ENCODE data around the gene CACNA2D4.

The CACNA2D4 gene

GRCh38 chr12:1758887-1759286 is 159.6 kb downstream of the CACNA2D4 start:
- no peak overlapping the region for H3K4me3 ChIP-seq (ENCODE audit: low read depth, low read length)

GRCh38 chr12:1758376-1758775 is 160.1 kb downstream of the CACNA2D4 start:
- no peak overlapping the region for H3K4me3 ChIP-seq (ENCODE audit: low read depth, low read length)

DNA sequence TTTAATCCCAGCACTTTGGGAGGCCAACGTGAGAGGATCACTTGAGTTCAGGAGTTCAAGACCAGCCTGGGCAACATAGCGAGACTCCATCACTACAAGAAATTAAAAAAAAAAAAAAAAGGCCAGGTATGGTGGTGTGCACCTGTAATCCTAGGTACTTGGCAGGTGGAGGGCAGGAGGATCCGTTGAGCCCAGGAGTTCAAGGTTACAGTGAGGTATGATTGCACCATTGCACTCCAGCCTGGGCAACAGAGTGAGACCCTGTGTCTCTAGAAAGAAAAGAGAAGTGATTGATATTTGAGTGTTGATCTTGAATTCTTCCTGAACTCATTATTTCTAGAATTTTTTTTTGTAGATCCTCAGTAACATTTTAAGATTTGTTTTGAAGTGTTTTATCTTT is 168.2 kb downstream of the CACNA2D4 start:
- no peak overlapping the region for H3K4me3 ChIP-seq (ENCODE audit: low read depth, low read length)

DNA sequence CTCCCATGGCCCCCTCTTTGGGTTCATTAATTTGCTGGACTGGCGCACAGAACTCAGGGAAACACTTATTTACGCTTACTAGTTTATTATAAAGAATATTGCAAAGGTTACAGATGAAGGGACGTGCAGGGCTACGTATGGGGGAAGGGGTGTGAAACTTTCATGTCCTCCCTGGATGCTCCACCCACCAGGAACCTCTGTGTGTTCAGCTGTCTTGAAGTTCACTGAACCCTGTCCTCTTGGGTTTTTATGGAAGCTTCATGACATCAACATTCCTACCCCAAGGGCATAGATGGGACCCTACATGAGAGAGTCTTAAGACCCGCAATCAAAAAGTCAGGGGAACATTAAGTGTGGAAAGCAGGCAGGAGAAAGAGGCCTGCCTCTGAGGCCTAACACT is 169.4 kb downstream of the CACNA2D4 start:
- no peak overlapping the region for H3K4me3 ChIP-seq (ENCODE audit: low read depth, low read length)

DNA sequence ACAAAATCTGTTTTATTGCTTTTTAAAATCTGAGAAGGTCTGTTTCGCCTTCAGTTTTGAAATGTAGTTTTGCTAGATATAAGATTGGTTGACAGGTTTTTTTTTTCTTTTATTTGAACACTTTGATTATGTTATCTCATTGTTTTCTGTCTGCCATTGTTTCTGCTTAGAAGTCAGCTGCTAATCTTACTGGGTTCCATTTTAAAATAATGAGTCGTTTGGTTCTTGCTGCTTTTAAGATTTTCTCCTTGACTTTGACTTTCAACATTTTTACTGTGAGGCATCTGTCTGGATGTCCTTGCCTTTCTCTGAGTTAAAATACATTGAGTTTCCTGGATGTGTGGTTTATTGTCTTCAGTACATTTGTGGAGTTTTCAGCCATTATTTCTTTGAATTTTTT is 170.8 kb downstream of the CACNA2D4 start:
- no peak overlapping the region for H3K4me3 ChIP-seq (ENCODE audit: low read depth, low read length)

DNA sequence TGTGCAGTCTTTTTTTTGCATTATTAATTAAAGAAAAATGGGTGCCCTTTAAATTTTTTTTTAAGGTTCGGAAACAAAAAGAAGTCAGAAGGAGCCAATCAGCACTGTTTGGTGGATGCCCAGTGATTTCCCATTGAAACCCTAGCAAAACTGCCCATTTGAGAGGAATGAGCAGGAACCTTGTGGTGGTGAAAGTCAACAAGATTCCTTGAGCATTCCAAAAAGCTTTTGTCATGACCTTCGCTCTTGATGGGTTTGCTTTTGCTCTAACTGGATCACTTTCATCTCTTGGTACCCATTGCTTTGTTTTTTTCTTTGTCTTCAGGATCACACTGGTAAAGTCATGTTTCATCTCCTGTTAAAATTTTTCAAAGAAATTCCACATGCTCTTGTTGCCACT is 173.5 kb downstream of the CACNA2D4 start:
- H3K4me3 ChIP-seq (ENCODE audit: low read depth, low read length) = no peak overlapping the region

All from iPS-11a (cell line).